ENCODE results near the gene CISD2.
"Not testable (repeated sequence)": the region's sequence is repeated elsewhere in the genome, so short reads cannot be mapped to it uniquely, and the experiment has no call there.

The CISD2 gene

GRCh38 chr4:102935716-102936115 is 66.9 kb downstream of the CISD2 start:
- no peak for DNase-seq (ENCODE audit: low spot score)

GRCh38 chr4:102938063-102938462 is 69.3 kb downstream of the CISD2 start:
- DNase-seq (ENCODE audit: low spot score), result not testable (repeated sequence)
